Astrocyte of the cerebellum (primary cell): ENCODE measurements around the gene UGT2B28.
"Not testable (repeated sequence)": the region's sequence is repeated elsewhere in the genome, so short reads cannot be mapped to it uniquely, and the experiment has no call there.

Source experiments
- DNase-seq: peaks from one replicate; pipeline ENCODE4 v3.0.0-alpha.2; 2011; ENCODE audit warnings: low read depth
- H3K4me3 ChIP-seq: 2 replicates; pipeline ENCODE4 v1.5.1; 2011; ENCODE audit warnings: mild to moderate bottlenecking, low read depth, low read length, moderate library complexity
- in situ Hi-C: cut with HindIII; loops from 2 replicates; pipeline ENCODE4 v1.10.0; 2017; ENCODE audit warnings: low sequenced_read_pairs
- TF ChIP-seq, protein P1 (sequence below): IDR thresholded peaks from 2 replicates; pipeline ENCODE4 v1.5.1; 2012; ENCODE audit warnings: low read length, low read depth, moderate library complexity, mild to moderate bottlenecking; ENCODE audit errors: missing control alignments

The UGT2B28 gene

DNA sequence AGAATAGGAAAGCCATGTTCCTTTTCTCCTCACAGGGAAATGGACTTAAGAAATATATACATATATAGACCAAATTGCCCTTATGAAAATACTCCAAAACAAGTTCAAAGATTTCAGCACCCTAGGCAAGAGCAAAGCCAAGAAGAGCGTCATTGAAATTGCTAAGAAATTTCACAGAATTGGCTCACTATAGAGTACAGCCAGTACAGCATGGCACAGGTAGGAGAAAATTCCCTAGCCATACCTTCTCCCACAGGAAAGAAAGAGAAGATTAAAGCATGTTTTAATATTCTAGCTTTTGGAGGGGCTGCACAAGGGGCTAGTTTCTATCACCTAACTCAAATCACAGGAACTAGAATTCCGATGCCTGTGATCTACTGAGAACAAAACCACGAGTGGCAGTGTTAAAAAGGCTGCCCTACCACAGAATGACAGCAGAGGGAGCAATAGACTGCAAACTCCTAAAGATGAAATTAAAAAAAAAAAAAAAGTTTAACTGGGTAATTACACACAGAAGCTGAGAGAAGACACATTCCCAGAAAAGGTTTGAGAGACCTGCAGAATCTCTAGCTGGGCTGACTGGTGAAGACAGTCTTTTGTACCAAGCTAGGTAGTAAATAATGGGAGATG, 37.5 kb downstream of the UGT2B28 start:
- in situ Hi-C loops, H3K4me3 ChIP-seq, DNase-seq: not testable (repeated sequence)
- TF ChIP-seq, protein P1, sequence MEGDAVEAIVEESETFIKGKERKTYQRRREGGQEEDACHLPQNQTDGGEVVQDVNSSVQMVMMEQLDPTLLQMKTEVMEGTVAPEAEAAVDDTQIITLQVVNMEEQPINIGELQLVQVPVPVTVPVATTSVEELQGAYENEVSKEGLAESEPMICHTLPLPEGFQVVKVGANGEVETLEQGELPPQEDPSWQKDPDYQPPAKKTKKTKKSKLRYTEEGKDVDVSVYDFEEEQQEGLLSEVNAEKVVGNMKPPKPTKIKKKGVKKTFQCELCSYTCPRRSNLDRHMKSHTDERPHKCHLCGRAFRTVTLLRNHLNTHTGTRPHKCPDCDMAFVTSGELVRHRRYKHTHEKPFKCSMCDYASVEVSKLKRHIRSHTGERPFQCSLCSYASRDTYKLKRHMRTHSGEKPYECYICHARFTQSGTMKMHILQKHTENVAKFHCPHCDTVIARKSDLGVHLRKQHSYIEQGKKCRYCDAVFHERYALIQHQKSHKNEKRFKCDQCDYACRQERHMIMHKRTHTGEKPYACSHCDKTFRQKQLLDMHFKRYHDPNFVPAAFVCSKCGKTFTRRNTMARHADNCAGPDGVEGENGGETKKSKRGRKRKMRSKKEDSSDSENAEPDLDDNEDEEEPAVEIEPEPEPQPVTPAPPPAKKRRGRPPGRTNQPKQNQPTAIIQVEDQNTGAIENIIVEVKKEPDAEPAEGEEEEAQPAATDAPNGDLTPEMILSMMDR: peak; percentile 74

DNA sequence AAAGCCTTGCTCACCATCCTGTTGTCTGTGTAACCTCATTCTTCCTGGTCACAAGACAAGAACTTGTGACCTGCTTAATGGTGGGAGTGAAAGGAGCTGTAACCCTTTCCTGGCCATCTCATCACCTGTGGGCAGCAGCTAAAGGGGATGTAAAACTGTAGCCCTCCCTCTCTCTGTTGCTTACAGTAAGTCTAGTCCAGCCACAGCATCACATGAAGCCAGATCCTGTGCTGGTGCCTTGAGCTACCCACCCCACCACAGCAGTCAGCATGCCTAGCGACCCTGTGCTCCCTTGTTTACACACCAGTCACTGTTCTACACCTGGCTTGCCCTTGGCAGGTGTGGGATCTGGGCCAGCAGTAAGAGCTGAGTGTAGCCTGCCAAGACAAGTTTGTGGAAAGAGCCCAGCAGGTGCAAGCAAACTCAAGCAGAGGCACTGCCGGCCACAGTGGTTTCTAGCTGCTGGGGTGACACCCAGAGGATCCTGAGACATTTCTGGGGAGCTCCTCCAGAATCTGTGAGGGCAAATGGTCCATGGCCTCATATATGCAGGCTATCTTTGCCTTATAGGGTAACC, 41.0 kb downstream of the UGT2B28 start:
- H3K4me3 ChIP-seq: no peak overlapping the region
- in situ Hi-C loops: loop anchor here (10.0 kb wide), 1 partner anchor 294 kb away; no protein-coding TSS in a partner anchor
- TF ChIP-seq, protein P1: no peak
- DNase-seq: no peak

- TF ChIP-seq, protein P1: no peak
- DNase-seq: peak; percentile 13
- H3K4me3 ChIP-seq: no peak overlapping the region
- in situ Hi-C loops: loop anchor here (10.0 kb wide), 1 partner anchor 293 kb away; no protein-coding TSS in a partner anchor
These were observed 41.8 kb downstream of the UGT2B28 start for GRCh38 chr4:69322055-69322454.

GRCh38 chr4:69323284-69323683, 43.0 kb downstream of the UGT2B28 start:
- TF ChIP-seq, protein P1: peak; percentile 19
- in situ Hi-C loops: loop anchor here (10.0 kb wide), 1 partner anchor 292 kb away; no protein-coding TSS in a partner anchor
- no peak overlapping the region for H3K4me3 ChIP-seq
- DNase-seq: no peak

- in situ Hi-C loops: no loop called here
- H3K4me3 ChIP-seq: no peak overlapping the region
- TF ChIP-seq, protein P1: no peak
- DNase-seq: no peak
These were observed 50.2 kb downstream of the UGT2B28 start for GRCh38 chr4:69330345-69331047.

DNA sequence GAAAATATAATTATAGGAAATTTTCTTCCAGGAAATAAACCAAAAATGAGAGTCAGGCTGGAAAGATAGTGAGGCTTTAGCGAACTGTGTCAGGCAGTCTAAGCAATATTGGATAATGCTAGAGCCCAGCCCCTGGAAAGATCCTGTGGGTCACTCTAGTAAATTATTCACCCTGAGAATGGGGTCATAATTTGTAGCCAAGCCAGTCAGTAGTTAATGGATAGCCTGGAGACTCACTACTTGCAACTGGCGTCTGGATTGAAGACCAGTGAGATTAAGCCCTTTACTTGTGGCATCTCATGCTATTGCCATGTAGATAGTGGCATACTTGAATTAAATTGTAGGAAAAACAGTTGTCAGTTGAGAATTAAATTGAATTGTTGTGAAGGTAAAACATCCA, 51.0 kb downstream of the UGT2B28 start:
- in situ Hi-C loops, H3K4me3 ChIP-seq, DNase-seq: not testable (repeated sequence)

- TF ChIP-seq, protein P1: peak; percentile 48
- DNase-seq, in situ Hi-C loops: not testable (repeated sequence)
These were observed 55.2 kb downstream of the UGT2B28 start for GRCh38 chr4:69335485-69335884.

DNA sequence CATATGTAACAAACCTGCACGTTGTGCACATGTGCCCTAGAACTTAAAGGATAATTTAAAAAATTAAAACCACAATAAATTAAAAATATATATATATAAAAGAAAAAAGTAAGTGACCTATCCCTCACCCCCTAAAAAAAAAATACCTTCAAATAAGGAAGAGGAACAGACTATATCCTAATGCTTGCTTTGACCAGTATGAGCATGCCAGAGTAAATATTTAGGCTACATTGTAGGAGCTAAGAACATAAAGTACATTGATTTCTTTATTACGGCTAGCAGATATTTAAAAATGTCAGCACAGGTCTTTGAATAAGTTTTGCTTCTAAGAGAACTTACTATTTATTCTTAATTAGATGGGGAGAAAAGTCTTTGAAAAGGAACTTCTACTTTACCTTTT, 62.8 kb downstream of the UGT2B28 start:
- DNase-seq, in situ Hi-C loops, H3K4me3 ChIP-seq: not testable (repeated sequence)

More at GRCh38 chr4:69335485-69335884, 55.2 kb downstream of the UGT2B28 start:
- not testable (repeated sequence) for H3K4me3 ChIP-seq

DNA sequence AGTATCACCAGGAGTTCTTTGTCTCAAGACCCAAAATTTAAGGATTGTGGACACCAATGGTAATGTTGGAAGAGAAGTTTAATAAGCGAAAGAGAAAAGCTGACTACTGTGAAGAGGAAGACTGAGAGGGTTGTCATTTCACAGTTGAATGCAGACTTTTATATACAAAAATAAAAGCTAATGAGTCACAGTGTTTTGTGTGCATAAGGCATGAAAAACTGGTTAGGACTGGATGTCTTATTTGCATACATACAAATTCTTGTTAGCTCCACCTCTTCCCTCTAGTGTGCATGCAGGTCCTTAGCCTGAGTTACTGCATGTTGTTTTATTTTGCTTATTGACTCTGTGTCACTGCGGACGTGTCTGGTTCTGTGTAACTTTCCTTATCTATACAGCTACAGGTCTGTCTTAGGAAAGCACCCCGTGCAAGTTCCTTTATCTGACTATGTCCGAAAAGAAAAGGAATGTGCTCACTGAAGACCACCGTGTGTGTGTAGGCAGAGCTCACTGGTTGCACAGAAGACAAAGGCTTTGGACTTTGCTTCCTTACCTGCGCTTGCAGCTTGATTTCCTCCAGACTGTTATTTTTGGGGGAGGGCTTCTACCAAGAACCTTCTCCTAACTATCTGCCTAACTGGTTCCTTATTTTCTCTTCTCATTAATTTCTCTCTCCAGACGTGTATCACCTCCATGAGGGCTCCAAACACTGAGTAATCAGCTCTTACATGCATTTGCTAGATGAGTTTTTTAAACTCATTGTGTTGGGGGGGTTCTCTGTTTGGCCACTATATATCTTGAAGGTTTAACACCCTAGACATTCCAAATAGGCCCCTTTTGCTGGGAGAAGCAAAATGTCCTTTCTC, 63.5 kb downstream of the UGT2B28 start:
- DNase-seq, in situ Hi-C loops, H3K4me3 ChIP-seq: not testable (repeated sequence)
